Colonic mucosa (tissue), 4 donors: ENCODE results near the gene SDHB. TPM values are rescaled to one million over a fixed set of nuclear protein-coding genes. Genes with fewer than 3 reads are reported as not detected.

Experiments
- DNase-seq: peaks from one replicate; pipeline ENCODE4 v3.0.0-alpha.2; 2020
- H3K27ac ChIP-seq: fragments of 200-600 bp; one replicate; pipeline ENCODE4 v1.8.0; 2021
- H3K27me3 ChIP-seq: fragments of 200-600 bp; one replicate; pipeline ENCODE4 v1.8.0; 2021
- H3K36me3 ChIP-seq: fragments of 200-600 bp; one replicate; pipeline ENCODE4 v1.8.0; 2021
- H3K4me1 ChIP-seq: fragments of 200-600 bp; one replicate; pipeline ENCODE4 v1.8.0; 2021; ENCODE audit warnings: mild to moderate bottlenecking
- H3K4me3 ChIP-seq: fragments of 200-600 bp; one replicate; pipeline ENCODE4 v1.8.0; 2021
- H3K9ac ChIP-seq, 2 donors: one replicate each; pipeline ENCODE4 v1.7.0; 2013; ENCODE audit warnings: control low read depth in 2 of 2, low read depth in 2 of 2, low read length in 2 of 2
- H3K9me3 ChIP-seq: fragments of 200-600 bp; one replicate; pipeline ENCODE4 v1.8.0; 2021
- intact Hi-C: fragments of 100-400 bp; cut with DNase I; formaldehyde crosslinking; loops from one replicate; pipeline ENCODE4 v1.14.1; 2022
- total RNA-seq, 2 donors: library from RNA; stranded (reverse); fragmentation: NEBNext Ultra II Directional in 1 of 2; extraction: Animal tissue kit (Norgen Biotek cat#: 25700) in 1 of 2; gene quantifications; one replicate each; pipeline ENCODE4 v1.2.1, GENCODE V29; 2021
- TF ChIP-seq, protein P1 (sequence below): fragments of 200-600 bp; IDR thresholded peaks from one replicate; pipeline ENCODE4 v1.8.0; 2022; ENCODE audit warnings: antibody characterized with exemption, mild to moderate bottlenecking
- donor health status: healthy.
- donor health status: DM: no; HTN: no; CAD: no.
- donor health status: DM: no; HTN: no; CAD: no.

SDHB gene
- total RNA-seq, 2 donors from 2014 or later = 208 to 229 TPM

DNA sequence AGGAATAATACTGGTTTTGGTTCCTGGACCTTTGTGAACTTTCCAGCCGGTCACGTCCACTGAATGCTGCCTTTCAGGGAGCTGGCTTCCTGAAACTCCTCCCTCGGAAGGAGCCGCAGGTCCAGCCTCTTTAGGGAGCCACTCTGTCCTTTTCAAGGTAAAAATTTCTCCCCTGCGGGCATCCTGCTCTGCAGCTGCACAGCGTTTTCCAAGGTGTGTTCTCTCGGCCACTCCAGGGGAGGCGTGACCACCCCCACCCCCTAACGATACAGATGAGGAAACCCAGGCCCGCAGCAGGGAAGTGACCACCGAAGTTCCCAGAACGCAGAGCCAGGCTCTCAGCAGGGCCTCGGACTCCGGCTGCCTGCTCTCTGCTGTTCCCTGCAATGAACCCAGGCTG is 44.0 kb upstream of the SDHB start:
- no peaks in the 10 kb centered on the region for H3K27me3 ChIP-seq
- no peaks in the 10 kb centered on the region for H3K4me1 ChIP-seq
- no peaks in the 10 kb centered on the region for H3K36me3 ChIP-seq
- TF ChIP-seq, protein P1, sequence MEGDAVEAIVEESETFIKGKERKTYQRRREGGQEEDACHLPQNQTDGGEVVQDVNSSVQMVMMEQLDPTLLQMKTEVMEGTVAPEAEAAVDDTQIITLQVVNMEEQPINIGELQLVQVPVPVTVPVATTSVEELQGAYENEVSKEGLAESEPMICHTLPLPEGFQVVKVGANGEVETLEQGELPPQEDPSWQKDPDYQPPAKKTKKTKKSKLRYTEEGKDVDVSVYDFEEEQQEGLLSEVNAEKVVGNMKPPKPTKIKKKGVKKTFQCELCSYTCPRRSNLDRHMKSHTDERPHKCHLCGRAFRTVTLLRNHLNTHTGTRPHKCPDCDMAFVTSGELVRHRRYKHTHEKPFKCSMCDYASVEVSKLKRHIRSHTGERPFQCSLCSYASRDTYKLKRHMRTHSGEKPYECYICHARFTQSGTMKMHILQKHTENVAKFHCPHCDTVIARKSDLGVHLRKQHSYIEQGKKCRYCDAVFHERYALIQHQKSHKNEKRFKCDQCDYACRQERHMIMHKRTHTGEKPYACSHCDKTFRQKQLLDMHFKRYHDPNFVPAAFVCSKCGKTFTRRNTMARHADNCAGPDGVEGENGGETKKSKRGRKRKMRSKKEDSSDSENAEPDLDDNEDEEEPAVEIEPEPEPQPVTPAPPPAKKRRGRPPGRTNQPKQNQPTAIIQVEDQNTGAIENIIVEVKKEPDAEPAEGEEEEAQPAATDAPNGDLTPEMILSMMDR = no peak
- peak overlapping the region in 1 of 2 donors; percentile 21 for H3K9ac ChIP-seq
- H3K9me3 ChIP-seq = no peaks in the 10 kb centered on the region
- H3K4me3 ChIP-seq = no peak overlapping the region
- H3K27ac ChIP-seq = no peak overlapping the region
- intact Hi-C loops = no loop called here
- DNase-seq = peak; percentile 46

DNA sequence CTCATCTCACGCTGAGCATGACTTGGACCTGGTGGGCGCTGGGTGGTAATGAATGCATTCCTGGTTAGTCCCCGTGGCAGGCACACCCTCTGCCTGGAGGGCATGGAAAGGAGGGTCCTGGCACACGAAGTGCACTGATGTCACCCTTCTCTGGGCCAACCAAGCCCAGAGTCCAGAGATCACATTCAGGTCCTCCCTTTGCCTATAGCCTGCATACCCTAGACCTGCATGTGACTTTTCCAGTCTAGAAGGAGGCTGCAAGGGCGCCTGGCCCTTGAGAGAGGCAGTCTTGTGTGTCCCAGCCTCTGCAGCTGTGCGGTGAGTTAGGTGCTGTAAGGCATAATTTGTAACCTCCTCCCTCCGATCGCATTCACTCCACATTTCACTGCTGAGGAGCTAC is 43.3 kb upstream of the SDHB start:
- H3K36me3 ChIP-seq = no peaks in the 10 kb centered on the region
- H3K27me3 ChIP-seq = no peaks in the 10 kb centered on the region
- no peak overlapping the region for H3K27ac ChIP-seq
- TF ChIP-seq, protein P1 = no peak
- no peak overlapping the region for H3K9ac ChIP-seq
- intact Hi-C loops = no loop called here
- DNase-seq = no peak
- no peaks in the 10 kb centered on the region for H3K4me1 ChIP-seq
- no peak overlapping the region for H3K4me3 ChIP-seq
- H3K9me3 ChIP-seq = no peaks in the 10 kb centered on the region

DNA sequence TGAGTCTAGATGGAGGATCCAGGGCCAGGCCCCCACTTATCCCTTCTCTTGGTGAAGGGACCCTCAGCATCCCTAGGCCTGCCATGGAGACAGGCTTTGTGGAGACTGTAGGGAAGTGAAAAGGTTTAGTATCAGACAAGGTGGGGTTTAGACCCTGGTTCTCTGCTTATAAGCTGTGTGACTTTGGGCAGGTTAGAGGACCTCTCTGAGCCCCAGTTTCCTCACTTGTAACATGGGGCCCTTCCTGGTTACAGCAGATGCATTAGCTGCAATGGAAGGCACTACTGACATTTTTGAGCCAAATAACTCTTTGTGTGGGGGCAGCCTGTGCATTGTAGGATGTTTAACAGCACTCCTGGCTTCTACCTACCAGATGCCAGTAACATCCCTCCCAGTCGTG is 42.8 kb upstream of the SDHB start:
- H3K9ac ChIP-seq = no peak overlapping the region
- H3K4me3 ChIP-seq = no peak overlapping the region
- TF ChIP-seq, protein P1 = no peak
- intact Hi-C loops = no loop called here
- DNase-seq = no peak
- H3K9me3 ChIP-seq = no peaks in the 10 kb centered on the region
- H3K27me3 ChIP-seq = no peaks in the 10 kb centered on the region
- H3K4me1 ChIP-seq = no peaks in the 10 kb centered on the region
- no peak overlapping the region for H3K27ac ChIP-seq
- H3K36me3 ChIP-seq = no peaks in the 10 kb centered on the region

DNA sequence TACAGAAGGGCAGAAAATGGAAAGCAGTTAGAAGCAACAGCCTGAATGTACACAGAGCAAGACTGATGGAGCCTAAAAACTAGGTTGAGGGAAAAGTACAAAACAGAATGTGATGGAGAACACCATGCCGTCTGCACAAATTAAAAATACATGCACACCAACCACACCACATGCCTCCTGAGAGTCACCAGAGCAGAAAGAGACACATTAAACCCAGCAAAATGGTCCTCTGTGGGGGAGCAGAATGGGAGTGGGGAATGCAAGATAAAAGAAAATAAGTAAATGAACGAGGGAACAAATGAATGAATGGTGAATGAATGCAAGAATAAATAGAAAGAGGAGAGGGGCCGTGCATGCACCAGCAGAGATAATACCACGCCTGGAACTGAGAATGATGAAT is 41.3 kb upstream of the SDHB start:
- H3K4me1 ChIP-seq = no peaks in the 10 kb centered on the region
- H3K27me3 ChIP-seq = no peaks in the 10 kb centered on the region
- no peaks in the 10 kb centered on the region for H3K36me3 ChIP-seq
- H3K4me3 ChIP-seq = no peak overlapping the region
- TF ChIP-seq, protein P1 = no peak
- no peak for DNase-seq
- H3K9ac ChIP-seq = no peak overlapping the region
- no peak overlapping the region for H3K27ac ChIP-seq
- no peaks in the 10 kb centered on the region for H3K9me3 ChIP-seq
- intact Hi-C loops = no loop called here

DNA sequence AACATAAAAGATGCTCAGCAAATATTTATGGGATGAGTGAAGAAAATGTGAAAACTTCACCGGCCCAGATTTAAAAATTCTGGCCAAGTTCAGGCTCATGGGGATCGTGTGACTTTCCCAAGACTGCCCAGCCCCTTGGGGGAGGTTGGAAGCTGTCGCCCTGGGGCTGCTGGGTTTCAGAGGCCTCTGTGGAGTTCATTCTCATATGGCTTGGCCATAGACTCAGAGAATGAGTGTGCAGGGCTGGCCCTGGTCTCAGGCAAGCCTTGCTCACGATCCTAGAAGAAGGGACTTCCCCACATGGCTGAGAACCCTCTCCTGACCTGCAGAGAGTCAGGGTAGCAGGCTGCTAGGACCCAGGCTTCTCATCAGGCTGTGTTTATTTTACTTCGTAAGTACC is 40.8 kb upstream of the SDHB start:
- TF ChIP-seq, protein P1 = no peak
- Histone ChIP-seq H3K36me3 (no peaks in the 10 kb centered on the region), H3K4me3 (no peak overlapping the region), H3K9me3 (no peaks in the 10 kb centered on the region), H3K9ac (no peak overlapping the region), H3K27ac (no peak overlapping the region), H3K27me3 (no peaks in the 10 kb centered on the region), H3K4me1 (no peaks in the 10 kb centered on the region)
- no peak for DNase-seq
- intact Hi-C loops = no loop called here
